B cell (primary cell): ENCODE measurements around the gene CCDC78. TPM values are rescaled to one million over a fixed set of nuclear protein-coding genes. Genes with fewer than 3 reads are reported as not detected.

ENCODE experiments used
- ATAC-seq: fragments of 200-7000 bp; cut with Tn5 transposase; one replicate; pipeline ENCODE4 v1.10.0; 2021; ENCODE audit warnings: low read depth, mild to moderate bottlenecking, moderate number of reproducible peaks, moderate library complexity
- CTCF ChIA-PET: fragments of 350-600 bp; sonication (Branson Sonifier 250); formaldehyde crosslinking; loops from one replicate; lab custom pipeline; 2021; ENCODE audit warnings: antibody characterized with exemption, inconsistent platforms; lab: Charles Lee
- POLR2A ChIA-PET: fragments of 350-600 bp; sonication (Branson Sonifier 250); formaldehyde crosslinking; loops from one replicate; lab custom pipeline; 2021; ENCODE audit warnings: antibody characterized with exemption; lab: Charles Lee
- DNase-seq: peaks from one replicate; pipeline ENCODE4 v3.0.0; 2013
- H2AFZ ChIP-seq: 2 replicates; pipeline ENCODE4 v1.6.1; 2012; ENCODE audit warnings: mild to moderate bottlenecking, low read depth, low read length; ENCODE audit not compliant: insufficient read depth, poor library complexity, severe bottlenecking
- H3K27ac ChIP-seq, 2 donors: 1 replicate in 1 of 2; 2 replicates in 1 of 2; pipeline ENCODE4 v1.5.1; 2012 to 2013; ENCODE audit warnings: low read length in 2 of 2, mild to moderate bottlenecking in 2 of 2, moderate library complexity in 1 of 2
- H3K27me3 ChIP-seq, 4 experiments: fragments of 200-600 bp in 1 of 4; sonication (generic) in 1 of 4; replicated peaks in 1 of 4; 1 replicate in 2 of 4; 2 replicates in 2 of 4; pipeline versions ENCODE4 v1.6.1 to v1.7.0; 2013 to 2016; ENCODE audit warnings: low read length in 3 of 4, mild to moderate bottlenecking in 2 of 4, mixed read lengths in 1 of 4, moderate library complexity in 1 of 4; ENCODE audit not compliant: insufficient read depth in 4 of 4, control insufficient read depth in 3 of 4; ENCODE audit errors: control extremely low read depth in 1 of 4
- H3K36me3 ChIP-seq, 2 experiments: replicated peaks in 1 of 2; 1 replicate in 1 of 2; 2 replicates in 1 of 2; pipeline versions ENCODE4 v1.6.1 to v1.7.1; 2013; ENCODE audit warnings: low read length in 1 of 2; ENCODE audit not compliant: insufficient read depth in 2 of 2, control insufficient read depth in 1 of 2; ENCODE audit errors: control extremely low read depth in 1 of 2, extremely low read depth in 1 of 2
- H3K4me1 ChIP-seq, 2 donors: fragments of 200-600 bp in 1 of 2; sonication (generic) in 1 of 2; 1 replicate in 1 of 2; 2 replicates in 1 of 2; pipeline versions ENCODE4 v1.5.1 to v1.6.1; 2013 to 2017; ENCODE audit warnings: low read length in 2 of 2; ENCODE audit not compliant: control insufficient read depth in 2 of 2, insufficient read depth in 2 of 2
- H3K4me2 ChIP-seq: replicated peaks from 2 replicates; pipeline ENCODE3; 2012; ENCODE audit warnings: mild to moderate bottlenecking, low read depth, low read length; ENCODE audit not compliant: poor library complexity, severe bottlenecking
- H3K4me3 ChIP-seq, 5 experiments: fragments of 200-600 bp in 1 of 5; sonication (generic) in 1 of 5; 1 replicate in 3 of 5; 2 replicates in 2 of 5; pipeline versions ENCODE4 v1.5.1 to v1.7.0; 2011 to 2016; ENCODE audit warnings: low read length in 4 of 5, mild to moderate bottlenecking in 4 of 5, low read depth in 2 of 5, control low read depth in 1 of 5, moderate library complexity in 1 of 5; ENCODE audit not compliant: insufficient read depth in 1 of 5; ENCODE audit errors: control extremely low read depth in 1 of 5, extremely low read depth in 1 of 5
- H3K79me2 ChIP-seq: fragments of 200-600 bp; sonication (generic); one replicate; pipeline ENCODE4 v1.6.0; 2016; ENCODE audit warnings: low read length; ENCODE audit not compliant: control insufficient read depth, insufficient read depth
- H3K9ac ChIP-seq: fragments of 200-600 bp; sonication (generic); 2 replicates; pipeline ENCODE4 v1.6.1; 2017; ENCODE audit warnings: mild to moderate bottlenecking, low read length, moderate library complexity
- H3K9me3 ChIP-seq, 3 donors: one replicate each; pipeline versions ENCODE4 v1.6.1 to v1.7.1; 2013; ENCODE audit warnings: low read length in 2 of 3; ENCODE audit not compliant: control insufficient read depth in 2 of 3, insufficient read depth in 1 of 3; ENCODE audit errors: control extremely low read depth in 1 of 3
- H4K20me1 ChIP-seq: 2 replicates; pipeline ENCODE4 v1.6.0; 2012; ENCODE audit warnings: mild to moderate bottlenecking, low read length; ENCODE audit not compliant: insufficient read depth, control insufficient read depth, poor library complexity, severe bottlenecking
- H3K27ac Mint-ChIP-seq: one replicate; pipeline ENCODE4 v1.8.0; 2021; ENCODE audit warnings: mixed read lengths
- H3K27me3 Mint-ChIP-seq: one replicate; pipeline ENCODE4 v1.8.0; 2021; ENCODE audit warnings: mixed read lengths
- H3K4me1 Mint-ChIP-seq: one replicate; pipeline ENCODE4 v1.8.0; 2021; ENCODE audit warnings: mixed read lengths
- H3K4me3 Mint-ChIP-seq: one replicate; pipeline ENCODE4 v1.8.0; 2021; ENCODE audit warnings: mixed read lengths
- H3K9me3 Mint-ChIP-seq: one replicate; pipeline ENCODE4 v1.8.0; 2022; ENCODE audit warnings: mixed read lengths; ENCODE audit not compliant: insufficient read depth
- EZH2 ChIP-seq: IDR thresholded peaks from 2 replicates; pipeline ENCODE4 v1.6.1; 2012; ENCODE audit warnings: borderline replicate concordance, low read depth, mild to moderate bottlenecking, moderate library complexity, low read length; ENCODE audit not compliant: insufficient read depth, poor library complexity, severe bottlenecking
- WGBS: methylation state at CpG from one replicate; pipeline ENCODE4 v1.1.5; 2013; ENCODE audit warnings: missing lambda C conversion rate; ENCODE audit not compliant: insufficient coverage; 5-methylcytosine and 5-hydroxymethylcytosine counted together
- intact Hi-C: fragments of 100-400 bp; cut with micrococcal nuclease; formaldehyde crosslinking; loops from one replicate; pipeline ENCODE4 v1.10.0; 2022
- polyA plus RNA-seq: library from polyadenylated mRNA; depleted of rRNA; stranded (reverse); fragments of >200 nt; gene quantifications from 2 replicates; pipeline ENCODE4 v1.2.3, GENCODE V29; 2012
- total RNA-seq, 2 donors: library from RNA; stranded (reverse); fragments of 120-200 nt in 1 of 2; gene quantifications; 1 replicate in 1 of 2; 2 replicates in 1 of 2; pipeline versions ENCODE4 v1.2.3 to v1.2.4, GENCODE V29; 2013 to 2022
- TF ChIP-seq, protein P1 (sequence below): fragments of 200-600 bp; IDR thresholded peaks from one replicate; pipeline ENCODE4 v1.8.0; 2022; ENCODE audit warnings: antibody characterized with exemption, mild to moderate bottlenecking

The CCDC78 gene
- total and polyA plus RNA-seq, 2 donors (not counting 1 experiment from before 2014, with no cell fraction given), result 11.8 to 34.2 TPM

DNA sequence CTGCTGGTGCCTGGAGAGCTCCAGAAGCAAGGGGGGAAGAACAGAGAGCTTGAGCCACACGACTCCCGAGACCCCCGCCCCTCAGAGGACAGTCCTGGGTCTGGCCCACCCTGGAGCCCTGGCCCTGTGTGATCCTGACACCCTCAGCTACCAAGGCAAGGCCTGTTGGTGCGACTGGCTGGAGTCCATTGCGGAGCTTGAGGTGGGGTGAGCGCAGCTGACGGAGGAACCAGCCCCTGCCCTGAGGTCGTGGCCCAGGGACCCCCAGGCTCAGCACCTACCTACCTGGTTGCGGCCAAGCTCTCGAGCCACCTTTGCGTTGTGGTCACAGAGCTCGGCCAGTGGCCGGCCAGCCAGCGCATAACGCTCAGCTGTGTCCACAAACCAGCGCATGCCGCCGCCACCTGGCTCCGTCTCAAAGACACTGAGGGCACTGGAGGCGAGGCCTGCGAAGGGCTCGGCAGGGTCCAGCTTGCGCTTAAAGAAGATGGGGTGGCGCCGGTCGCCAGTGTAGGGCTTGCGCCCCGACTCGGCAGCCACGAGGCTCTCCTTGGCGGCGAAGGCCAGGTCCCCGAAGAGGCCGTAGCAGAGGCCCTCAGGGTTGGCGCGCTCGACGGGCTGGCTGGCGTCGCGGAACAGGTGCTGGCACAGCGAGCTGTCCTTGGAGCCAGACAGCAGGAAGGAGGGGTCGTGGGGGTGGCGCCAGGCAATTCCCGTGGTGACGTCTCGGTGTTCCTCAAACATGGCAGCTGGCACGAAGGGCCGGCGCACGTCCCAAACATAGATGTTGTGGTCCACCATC is 39.6 kb downstream of the CCDC78 start:
- H2AFZ ChIP-seq, result no peak overlapping the region
- POLR2A ChIA-PET, result interaction anchor here (0.6 kb wide), 1 partner anchor 12 kb away, joined by 8 read pairs; no protein-coding TSS in a partner anchor
- TF ChIP-seq, protein P1, sequence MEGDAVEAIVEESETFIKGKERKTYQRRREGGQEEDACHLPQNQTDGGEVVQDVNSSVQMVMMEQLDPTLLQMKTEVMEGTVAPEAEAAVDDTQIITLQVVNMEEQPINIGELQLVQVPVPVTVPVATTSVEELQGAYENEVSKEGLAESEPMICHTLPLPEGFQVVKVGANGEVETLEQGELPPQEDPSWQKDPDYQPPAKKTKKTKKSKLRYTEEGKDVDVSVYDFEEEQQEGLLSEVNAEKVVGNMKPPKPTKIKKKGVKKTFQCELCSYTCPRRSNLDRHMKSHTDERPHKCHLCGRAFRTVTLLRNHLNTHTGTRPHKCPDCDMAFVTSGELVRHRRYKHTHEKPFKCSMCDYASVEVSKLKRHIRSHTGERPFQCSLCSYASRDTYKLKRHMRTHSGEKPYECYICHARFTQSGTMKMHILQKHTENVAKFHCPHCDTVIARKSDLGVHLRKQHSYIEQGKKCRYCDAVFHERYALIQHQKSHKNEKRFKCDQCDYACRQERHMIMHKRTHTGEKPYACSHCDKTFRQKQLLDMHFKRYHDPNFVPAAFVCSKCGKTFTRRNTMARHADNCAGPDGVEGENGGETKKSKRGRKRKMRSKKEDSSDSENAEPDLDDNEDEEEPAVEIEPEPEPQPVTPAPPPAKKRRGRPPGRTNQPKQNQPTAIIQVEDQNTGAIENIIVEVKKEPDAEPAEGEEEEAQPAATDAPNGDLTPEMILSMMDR, result no peak
- no peak for TF ChIP-seq EZH2
- no peak overlapping the region for H3K4me3 ChIP-seq
- Mint-ChIP-seq H3K4me1 (peaks cover 35% of the 10 kb centered on the region), H3K9me3 (no peaks in the 10 kb centered on the region), H3K27ac (no peak overlapping the region), H3K4me3 (no peak overlapping the region), H3K27me3 (no peaks in the 10 kb centered on the region)
- H3K36me3 ChIP-seq, result peaks cover 0 to 26% of the 10 kb centered on the region in 2 experiments
- H3K4me1 ChIP-seq, result peaks cover 28 to 47% of the 10 kb centered on the region in 2 donors
- H3K27me3 ChIP-seq, result no peaks in the 10 kb centered on the region
- intact Hi-C loops, result no loop called here
- no peak for ATAC-seq
- no peak overlapping the region for H3K27ac ChIP-seq
- no peak overlapping the region for H3K9ac ChIP-seq
- CTCF ChIA-PET, result no interaction called here
- WGBS, result 98% methylated on average over 49 of the region's 51 CpGs
- no peak overlapping the region for H3K4me2 ChIP-seq
- H4K20me1 ChIP-seq, result peaks cover 24% of the 10 kb centered on the region
- H3K9me3 ChIP-seq, result peaks cover 0 to 11% (median 0%) of the 10 kb centered on the region in 3 donors
- peaks cover 41% of the 10 kb centered on the region for H3K79me2 ChIP-seq
- no peak for DNase-seq

DNA sequence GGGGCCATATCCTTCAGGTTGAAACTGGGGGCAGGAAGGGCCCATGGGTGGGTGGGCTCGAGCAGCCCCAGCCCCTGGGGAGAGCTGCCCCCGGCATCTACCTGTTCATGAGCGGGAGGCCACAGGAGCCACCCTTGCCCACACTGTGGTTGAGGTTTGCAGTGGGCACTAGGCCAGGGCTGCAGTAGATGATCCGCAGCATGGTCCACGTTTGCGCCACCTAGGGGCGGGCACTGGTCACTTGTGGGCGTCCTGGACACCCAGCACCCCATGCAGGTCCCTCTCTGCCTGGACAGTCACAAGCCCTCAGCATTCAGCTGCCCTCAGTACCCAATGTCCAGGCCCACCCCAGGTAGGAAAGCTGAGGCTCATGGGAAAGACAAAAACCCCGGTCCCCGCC is 40.3 kb downstream of the CCDC78 start:
- peaks cover 0 to 27% of the 10 kb centered on the region in 2 experiments for H3K36me3 ChIP-seq
- Mint-ChIP-seq H3K27ac (peak overlapping the region; percentile 26), H3K27me3 (no peaks in the 10 kb centered on the region), H3K9me3 (no peaks in the 10 kb centered on the region), H3K4me3 (peak overlapping the region; percentile 39), H3K4me1 (peaks cover 38% of the 10 kb centered on the region)
- DNase-seq (no peak), ATAC-seq (no peak)
- H2AFZ ChIP-seq, result no peak overlapping the region
- H3K4me1 ChIP-seq, result peaks cover 34 to 54% of the 10 kb centered on the region in 2 donors
- intact Hi-C loops, result loop anchor here (2.0 kb wide), 3 partner anchors 17 to 55 kb away; partner anchors contain the start of genes CIAO3 and RHOT2
- 80% methylated on average over 10 of the region's 10 CpGs for WGBS
- peaks cover 47% of the 10 kb centered on the region for H3K79me2 ChIP-seq
- peaks cover 0 to 7% (median 0%) of the 10 kb centered on the region in 3 donors for H3K9me3 ChIP-seq
- H3K9ac ChIP-seq, result no peak overlapping the region
- peaks cover 31% of the 10 kb centered on the region for H4K20me1 ChIP-seq
- H3K4me3 ChIP-seq, result no peak overlapping the region
- H3K4me2 ChIP-seq, result no peak overlapping the region
- POLR2A ChIA-PET, result no interaction called here
- CTCF ChIA-PET, result no interaction called here
- H3K27ac ChIP-seq, result no peak overlapping the region
- TF ChIP-seq, protein P1, result no peak
- no peak for TF ChIP-seq EZH2
- no peaks in the 10 kb centered on the region for H3K27me3 ChIP-seq
